Measurements from ENCODE around the gene LDHD.

The LDHD gene

DNA sequence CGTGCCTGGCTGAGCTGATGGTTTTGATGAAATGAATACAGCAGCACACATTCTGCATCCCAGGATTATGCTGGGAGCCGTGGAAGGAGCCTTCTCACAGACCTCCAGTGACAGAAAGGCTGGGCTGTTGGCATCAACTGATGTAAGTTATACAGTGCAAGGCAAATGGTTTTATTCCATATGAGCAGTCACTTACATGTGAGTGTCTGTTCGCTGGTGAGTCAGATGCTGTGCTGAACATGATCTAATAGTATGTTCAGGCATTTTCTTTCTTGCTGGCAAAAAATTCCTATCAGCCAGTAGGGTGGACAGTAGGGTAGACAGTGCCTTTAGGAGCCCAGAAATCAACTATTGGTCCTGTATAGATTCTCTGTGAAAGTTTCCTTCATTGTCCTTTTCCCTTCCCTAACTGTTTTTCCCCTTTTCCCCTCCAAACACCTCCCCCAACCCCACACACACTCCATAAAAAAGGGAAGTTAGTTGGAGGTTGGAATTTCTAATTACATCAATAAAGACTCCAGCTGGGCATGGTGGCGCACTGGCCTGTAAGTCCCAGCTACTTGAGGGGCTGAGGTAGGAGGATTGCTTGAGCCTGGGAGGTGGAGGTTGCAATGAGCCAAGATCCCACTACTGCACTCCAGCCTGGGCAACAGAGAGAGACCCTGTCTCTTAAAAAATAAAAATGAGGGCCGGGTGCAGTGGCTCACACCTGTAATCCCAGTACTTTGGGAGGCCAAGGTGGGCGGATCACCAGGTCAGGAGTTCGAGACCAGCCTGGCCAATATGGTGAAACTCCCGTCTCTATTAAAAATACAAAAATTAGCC is 36.2 kb downstream of the LDHD start:
- DNase-seq (ENCODE audit: low read depth): no peak

DNA sequence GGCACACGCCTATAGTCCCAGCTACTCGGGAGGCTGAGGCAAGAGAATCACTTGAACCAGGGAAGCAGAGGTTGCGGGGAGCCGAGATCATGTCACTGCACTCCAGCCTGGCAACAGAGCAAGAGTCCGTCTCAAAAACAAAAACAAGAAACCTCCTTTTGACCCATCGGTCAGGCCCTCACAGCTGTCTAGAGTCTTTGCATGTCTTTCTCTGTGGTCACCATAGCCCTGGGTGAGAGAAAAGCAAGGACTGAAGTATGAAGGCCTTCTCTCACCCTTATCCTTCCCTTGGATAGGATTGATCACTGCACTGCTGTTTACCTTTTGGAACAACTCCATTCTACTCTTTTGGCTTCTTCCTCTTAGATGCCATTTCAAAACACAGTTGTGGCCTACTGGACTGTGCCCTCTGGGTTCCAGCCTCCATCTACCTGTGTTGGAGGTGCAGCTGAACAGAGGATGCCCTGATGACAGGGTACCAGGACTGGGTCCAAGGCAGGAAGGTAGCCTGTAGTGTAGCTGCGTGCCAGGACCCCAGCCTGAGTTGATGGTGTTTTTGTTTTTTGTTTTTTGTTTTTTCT is 37.1 kb downstream of the LDHD start:
- DNase-seq (ENCODE audit: low read depth): no peak

DNA sequence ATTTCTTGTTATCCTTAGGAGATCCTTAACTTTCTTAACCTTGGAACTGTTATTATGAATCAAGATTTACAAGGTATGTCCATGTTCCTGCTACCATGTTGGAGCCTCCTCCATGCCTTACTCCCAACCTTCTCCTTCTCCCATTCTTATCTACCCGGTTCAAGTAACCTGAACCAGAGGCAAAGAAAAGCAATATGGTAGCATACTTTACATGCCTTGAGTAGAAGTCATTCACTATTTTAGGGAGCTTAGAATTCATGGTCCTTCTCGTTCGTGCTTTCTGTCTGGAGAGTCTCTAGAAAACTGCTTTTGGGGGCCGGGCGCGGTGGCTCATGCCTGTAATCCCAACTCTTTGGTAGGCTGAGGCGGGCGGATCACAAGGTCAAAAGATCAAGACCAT is 37.7 kb downstream of the LDHD start:
- no peak for DNase-seq (ENCODE audit: low read depth)

DNA sequence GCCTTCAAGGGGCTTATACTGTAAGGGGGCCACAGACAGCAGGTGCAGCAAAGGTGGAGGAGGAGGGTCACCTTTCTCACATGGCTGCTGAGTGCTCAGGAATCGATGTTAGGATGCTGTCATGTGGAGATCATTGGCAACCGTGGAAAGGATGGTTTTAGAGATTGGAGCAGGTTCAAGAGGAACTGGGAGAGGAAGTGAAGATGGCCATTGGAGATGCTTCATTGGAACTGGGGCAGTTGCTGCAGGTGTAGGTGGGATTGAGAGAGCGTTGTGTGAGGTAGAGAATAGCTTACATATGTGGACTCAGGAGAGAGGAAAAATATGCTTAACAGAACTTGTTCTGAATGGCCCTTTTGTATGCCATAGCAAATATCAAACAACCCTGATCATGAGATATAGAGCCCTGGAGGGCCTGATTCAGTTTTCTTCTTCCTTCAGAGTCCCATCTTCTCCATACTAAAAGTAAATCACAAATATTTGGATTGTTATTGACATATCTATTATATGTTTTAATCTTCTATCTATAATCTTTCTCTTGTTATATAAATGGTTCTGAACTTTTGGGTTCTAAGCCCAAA is 40.8 kb downstream of the LDHD start:
- no peak for DNase-seq (ENCODE audit: low read depth)

DNA sequence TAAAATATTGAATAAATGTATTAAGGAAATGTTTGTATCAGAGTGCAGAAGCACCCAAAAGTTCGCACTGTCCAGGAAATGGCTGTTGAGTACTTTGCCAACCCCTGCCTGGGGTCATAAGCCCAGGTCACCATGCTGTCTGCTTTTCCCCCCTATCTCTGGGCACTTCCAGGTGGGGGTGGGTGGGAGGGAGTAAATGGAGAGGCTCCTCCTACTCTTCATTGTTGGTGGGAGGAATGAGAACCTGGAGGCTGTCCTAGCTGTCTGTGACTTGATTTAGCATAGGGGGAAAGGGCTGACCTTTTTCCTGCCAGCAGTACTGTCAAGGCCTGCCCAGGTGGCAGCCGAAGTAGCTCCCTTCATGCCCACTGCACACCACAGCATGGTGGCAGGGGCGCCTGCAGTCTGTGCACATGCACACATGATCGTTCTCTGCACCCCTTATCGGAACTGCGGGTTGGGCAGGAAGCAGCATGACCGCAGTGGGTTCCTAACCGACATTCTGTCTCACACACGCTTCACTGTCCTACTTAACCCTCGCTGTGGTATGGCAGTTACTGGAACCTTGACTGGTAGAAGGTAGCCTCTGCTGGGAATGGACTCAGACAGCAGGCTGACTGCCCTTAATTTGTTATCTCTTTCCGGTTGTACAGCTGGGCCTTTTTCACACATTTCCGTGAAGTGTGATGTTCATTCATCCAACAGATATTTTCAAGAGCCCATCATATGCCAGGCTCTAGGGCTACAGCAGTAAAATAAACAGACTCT is 41.5 kb downstream of the LDHD start:
- no peak for DNase-seq (ENCODE audit: low read depth)

DNA sequence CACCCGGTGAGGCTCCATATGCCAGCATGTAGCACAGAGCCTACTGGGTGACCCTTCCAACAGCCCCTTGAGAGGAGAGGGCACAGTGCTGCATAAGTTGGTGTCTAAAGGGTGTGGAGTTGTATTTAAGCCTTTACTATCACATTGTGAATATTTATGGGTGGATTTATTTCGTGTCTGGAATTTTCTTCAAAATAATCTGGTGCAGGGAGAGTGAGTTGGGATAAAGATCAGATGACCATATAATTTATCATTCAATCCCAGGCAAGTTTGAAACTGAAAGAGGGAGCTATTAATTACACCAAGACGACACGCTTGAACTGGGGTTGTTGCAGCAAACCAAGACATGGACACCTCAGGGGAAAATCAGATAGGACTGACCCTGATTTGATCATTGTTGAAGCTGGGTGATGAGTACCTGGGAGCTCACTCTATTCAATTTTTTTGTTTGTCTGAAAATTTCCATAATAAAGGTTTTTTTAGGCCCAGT is 42.2 kb downstream of the LDHD start:
- DNase-seq (ENCODE audit: low read depth): no peak

DNA sequence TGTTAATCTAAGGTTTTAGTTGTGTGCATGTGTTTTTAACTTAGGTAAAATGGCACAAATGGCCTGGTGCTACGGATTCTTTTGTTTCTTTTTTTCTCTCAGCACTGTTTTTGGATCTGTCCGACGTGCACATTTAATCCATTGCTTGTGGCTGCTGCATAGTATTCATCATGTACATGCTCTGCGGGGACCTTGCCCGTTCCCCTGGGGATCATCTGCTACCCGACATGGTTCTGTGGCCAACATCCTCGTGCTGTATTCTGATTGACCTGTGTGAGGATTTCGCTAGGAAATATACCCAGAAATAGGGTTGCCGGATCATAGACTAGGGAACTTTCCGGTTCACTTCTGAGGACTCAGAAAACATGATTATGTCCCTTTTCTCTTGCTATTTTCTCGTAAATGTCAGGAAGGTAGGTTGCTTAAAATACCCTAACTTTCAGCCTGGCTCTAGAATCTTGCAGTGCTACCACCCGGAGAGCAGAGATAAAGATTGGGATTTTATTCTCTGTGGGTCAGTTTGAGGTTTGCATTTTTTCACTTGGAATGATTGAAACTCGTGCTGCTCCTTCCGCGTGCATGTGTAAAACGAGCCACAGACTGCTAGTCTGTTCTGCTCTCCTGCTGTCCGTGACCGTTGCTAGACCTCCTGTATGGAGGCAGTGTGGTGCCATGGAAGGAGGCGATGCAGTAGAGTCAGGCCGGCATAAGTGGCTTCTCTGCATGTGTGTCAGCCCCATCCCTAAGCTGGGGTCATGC is 42.9 kb downstream of the LDHD start:
- no peak for DNase-seq (ENCODE audit: low read depth)

DNA sequence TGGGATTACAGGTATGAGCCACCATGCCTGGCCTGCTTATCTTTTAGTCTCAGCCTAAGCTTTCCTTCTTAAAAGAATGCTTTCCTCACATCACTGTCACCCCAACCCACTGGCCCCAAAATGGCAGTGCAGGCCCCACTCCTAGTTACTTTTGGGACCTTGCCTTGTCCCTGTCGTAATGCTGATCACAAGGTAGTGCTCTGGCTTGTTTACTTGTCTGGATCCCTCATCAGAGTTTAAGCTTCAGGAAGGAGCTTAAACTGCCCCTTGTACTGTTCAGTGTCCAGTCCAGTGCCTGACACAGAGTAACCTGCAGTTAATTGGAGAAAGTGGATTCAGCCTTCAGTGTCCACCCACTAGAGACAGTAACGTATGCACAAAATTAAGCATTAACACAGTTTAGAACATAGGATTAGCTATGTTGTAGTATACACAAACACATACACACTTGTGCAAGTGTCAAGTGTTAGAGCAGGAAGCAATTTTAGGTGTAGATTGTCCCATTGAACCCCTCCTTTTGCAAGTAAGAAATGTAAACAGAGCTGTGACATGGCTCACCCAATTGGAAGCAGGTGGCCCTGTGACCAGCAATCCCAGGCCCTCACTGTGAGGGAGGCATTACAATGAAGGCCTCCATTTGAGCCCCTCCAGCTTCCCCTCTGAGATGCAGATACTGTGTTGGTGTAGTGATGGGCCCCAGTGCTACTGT is 44.2 kb downstream of the LDHD start:
- DNase-seq (ENCODE audit: low read depth): no peak

DNA sequence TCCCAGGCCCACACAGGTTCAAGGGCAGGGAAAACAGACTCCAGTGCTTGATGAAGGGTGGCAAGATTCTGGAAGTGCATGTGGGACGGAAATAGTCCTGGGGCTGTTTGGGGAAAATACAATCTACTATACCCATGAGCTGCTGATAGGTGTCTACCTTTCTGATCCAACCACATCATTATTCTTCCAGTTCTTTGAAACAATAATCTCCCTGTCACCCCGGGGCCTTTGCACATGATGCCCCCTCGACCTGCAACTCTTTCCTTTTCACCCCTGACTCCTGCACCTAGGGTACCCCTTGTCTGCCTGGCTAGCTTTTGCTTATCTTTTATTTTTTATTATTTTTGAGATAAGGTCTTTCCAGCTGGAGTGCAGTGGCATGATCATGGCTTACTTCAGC is 45.0 kb downstream of the LDHD start:
- DNase-seq (ENCODE audit: low read depth): no peak

DNA sequence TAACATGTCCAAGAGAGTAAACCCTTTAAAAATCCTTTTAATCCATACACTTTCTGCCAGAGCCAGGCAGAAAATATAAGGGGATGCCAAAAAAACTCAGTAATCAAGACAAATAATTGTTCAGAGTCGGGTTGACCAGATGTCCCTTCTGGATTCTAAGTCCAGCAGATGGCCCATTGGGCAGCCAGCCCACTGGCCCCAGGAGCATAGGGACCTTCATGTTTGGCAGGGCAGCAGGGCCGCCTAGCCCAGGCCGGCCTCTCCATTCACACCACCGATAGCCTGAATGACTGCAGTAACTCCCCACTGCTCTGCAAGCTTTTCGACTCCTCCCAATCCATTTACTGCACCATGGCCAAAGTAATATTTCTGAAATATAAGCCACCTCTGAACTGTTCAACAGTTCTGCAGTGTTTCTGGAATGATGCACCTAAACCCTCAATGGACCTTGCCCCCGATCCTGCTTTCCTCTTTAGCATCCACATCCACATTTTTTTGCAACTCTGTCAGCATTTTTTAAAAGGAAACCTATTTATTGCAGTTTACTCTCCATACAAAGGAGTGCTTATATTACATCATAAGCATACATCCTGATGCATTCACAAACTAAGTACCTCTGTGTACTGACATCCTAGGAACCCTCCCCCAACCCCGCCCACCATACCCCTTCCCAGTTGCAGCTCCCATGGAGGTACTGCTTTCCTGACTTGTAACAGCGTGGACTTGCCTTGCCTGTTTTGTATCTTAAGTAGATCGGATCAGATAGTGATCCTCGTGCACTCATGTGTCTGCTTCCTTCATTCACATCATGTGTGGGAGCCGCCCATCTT is 46.4 kb downstream of the LDHD start:
- no peak for DNase-seq (ENCODE audit: low read depth)

DNA sequence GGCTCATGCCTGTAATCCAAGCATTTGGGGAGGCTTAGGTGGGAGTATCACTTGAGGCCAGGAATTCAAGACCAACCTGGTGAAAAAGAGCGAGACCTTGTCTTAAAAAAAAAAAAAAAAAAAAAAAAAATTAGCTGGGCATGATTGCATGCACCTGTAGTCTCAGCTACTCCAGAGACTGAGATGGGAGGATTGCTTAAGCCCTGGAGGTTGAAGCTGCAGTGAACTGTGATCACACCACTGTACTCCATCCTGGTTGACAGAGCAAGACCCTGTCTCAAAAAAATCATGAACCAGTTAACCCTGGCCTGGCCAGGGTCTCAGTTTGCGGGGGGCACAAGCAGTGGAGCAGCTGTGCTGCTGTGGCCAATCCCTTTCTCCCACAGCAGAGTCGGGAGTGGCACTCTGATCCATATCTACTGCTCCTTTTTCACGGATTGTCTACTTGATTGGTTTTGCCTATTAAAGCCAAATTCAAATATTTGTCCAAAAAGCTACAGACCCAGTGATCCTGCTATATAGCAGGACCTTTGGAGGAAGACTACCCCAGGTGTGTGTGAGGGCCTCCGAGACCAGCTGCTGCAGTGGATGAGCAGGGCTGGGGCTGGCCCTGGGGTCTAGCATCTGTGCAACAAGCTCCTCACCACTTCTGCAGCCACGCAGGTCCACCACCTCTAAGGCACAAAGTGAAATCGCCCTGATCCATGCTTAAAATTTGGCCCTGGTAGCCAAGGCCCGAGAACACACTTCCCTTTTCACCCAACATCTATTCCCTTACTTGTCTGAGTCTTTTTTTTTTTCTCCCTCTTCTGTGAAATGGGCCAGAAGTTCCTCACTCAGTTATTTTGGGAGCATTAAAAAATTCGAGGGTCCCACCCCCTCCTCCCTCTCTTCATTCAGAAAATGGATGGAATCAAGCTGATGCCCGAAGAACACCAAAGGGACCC is 48.2 kb downstream of the LDHD start:
- no peak for DNase-seq (ENCODE audit: low read depth)

DNA sequence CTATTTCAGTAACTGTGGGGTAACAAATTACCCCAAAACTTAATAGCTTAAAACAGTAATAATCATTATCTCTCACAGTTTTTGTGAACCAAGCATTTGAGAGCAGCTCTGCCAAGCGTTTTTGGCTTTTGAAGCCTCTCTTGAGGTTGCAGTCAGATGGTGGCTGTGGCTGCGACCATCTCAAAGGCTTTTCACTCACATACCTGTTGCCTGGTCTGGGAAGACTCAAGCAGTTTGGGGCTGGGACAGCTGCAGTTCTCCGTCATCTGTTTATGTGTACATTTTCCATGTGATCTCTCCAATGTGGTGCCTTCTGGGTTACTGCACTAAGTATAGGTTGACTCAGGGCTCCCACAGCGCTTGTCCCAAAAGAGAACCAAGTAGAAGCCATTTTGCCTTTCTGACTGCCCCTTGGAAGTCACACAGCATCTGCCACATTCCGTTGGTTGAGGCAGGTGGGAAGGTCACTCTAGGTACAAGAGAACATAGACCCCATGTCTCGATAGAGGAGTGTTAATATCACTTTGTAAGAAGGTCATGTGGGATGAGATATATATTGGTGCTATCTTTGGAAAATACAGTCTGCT is 49.6 kb downstream of the LDHD start:
- no peak for DNase-seq (ENCODE audit: low read depth)

DNA sequence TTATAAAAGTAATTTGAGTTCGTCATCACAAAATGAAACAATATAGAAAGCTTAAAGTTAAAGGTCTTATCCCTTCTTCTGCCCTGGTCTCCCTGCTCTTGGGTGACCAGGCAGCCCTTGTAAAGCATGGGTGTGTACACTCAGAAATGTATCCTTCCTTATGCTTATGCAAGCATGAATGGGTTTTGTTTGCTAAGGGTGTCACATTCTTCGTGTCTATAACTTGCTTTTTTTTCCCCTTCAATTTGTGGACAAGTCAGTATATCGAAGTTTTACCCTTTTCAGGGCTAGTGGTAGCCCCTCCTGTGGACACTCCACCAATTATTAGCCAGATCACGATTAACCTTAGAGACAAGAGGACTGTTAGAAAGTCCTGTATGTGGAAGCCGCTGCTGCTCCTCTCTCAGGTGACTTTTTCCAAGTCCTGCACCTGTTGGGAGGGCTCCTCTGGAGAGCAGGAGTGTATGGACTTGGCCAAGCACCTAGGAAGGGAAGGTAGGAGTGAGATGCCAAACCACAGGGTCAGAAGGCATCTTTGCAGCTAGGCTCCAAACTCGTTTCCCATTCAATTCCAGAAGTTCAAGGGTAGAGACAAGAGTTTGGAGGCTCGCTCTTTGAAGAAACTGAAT is 50.9 kb downstream of the LDHD start:
- DNase-seq (ENCODE audit: low read depth): no peak

DNA sequence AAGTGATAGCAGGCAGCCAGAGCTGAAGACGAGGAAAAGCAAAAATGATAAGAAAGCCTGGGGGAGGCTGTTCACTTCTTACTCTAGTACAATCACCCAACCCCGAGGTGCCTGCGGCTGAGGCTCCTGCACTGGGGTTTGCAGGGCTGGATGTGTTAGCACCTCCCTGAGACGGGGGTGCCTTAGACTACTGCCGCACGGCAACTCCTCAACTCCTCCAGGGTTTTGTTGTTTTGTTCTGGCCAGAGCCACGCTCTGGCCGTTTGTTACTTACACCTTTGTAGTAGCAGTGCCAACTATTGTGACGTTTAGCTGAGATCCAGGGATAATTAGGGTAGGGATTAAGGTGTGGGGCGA is 51.5 kb downstream of the LDHD start:
- DNase-seq (ENCODE audit: low read depth): no peak

DNA sequence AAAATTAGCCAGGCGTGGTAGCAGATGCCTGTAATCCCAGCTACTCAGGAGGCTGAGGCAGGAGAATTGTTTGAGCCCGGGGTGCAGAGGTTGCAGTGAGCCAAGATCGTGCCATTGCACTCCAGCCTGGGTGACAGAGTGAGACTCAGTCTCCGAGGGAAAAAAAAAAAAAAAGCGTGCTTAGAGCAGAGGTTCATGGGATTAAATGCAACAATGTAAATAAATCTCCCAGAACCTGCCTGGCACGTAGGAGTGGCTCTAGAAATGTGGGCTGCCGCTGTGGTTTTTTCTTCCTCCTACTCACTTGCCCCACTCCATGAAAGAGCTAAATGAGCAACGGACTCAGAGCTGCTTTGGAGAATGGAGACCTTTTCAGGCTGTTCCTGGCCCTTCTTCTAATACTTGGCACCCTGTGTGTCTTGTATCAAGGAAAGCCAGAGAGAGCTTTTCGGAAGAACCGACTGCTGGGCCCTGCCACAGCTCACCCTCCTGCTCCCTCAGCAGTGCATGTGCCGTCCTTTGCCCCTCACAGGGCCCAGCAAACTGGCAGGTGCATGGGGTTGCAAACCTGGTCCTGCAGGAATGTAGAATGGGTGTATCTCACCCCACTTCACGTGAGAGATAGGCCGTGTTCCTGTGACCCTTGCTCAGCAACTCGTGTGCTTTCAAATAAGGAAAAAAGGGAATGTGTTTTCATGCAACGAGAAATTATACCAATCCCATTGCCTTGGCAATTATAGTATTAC is 52.0 kb downstream of the LDHD start:
- no peak for DNase-seq (ENCODE audit: low read depth)

DNA sequence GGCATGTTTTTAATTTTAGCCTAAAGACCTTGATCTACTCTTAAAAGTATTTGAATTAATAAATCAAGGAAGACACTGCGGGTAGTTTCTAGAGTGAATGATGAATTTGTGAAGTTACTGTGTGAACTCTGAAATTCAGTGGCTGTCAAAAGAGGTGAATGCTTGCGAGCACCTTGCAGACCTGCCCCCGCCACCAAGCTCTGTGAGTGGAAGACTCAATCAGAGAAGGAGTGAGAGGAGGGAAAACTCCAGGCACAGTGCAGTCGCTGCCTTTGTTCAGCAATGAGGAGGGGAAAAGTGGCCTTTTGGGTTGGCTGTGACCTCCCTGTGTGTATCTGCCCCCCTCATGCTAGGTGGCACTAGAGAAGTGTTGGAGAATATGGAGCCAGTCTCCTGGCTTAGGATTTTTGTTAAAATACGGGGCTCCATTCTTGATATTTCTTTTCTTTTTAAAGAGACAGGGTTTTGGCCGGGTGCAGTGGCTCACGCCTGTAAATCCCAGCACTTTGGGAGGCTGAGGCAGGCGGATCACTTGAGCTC is 53.0 kb downstream of the LDHD start:
- no peak for DNase-seq (ENCODE audit: low read depth)

DNA sequence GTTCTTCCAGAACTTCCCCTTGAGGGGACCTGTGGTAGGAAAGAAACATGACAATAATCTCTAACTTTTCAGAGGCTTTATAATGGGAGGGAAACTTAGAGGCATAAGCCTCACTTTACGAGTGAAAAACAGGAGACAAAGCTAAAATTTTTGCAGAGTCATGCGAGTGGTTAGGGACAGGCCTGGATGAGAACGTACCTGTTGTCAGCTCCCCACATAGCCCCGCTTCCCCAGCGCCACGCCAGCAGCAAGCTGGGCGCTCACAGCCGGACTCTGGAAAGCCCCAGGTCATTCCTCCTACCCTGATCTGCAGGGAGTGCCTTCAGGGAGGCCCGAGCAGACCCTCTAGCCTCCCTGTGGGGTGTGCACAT is 53.6 kb downstream of the LDHD start:
- DNase-seq (ENCODE audit: low read depth): no peak

Measured in stromal cell of bone marrow (primary cell).